D721Med (cell line): ENCODE results near the gene OR2C1.

ENCODE experiments used
- DNase-seq: peaks from one replicate; pipeline ENCODE4 v3.0.0; 2011; ENCODE audit warnings: low spot score; ENCODE audit not compliant: insufficient read length
- FAIRE-seq: peaks from 2 replicates; lab custom pipeline; 2011; peaks lifted over from hg19 to GRCh38; lab: Jason Lieb, UNC
- CTCF ChIP-seq: IDR thresholded peaks from 2 replicates; pipeline ENCODE4 v1.5.1; 2012; ENCODE audit warnings: mild to moderate bottlenecking, control low read depth; ENCODE audit not compliant: insufficient read depth; ENCODE audit errors: missing control alignments

The OR2C1 gene

GRCh38 chr16:3328643-3329042 lies 27.0 kb upstream of the OR2C1 start:
- no peak for TF ChIP-seq CTCF
- DNase-seq = no peak
- no peak for FAIRE-seq

GRCh38 chr16:3346041-3346440 lies 9.6 kb upstream of the OR2C1 start:
- no peak for DNase-seq
- no peak for FAIRE-seq
- TF ChIP-seq CTCF = no peak

- DNase-seq = no peak
- TF ChIP-seq CTCF = no peak
- no peak for FAIRE-seq
Measured at GRCh38 chr16:3347586-3347985, 8.1 kb upstream of the OR2C1 start.

- no peak for TF ChIP-seq CTCF
- no peak for DNase-seq
- FAIRE-seq = no peak
Measured at GRCh38 chr16:3348547-3349167, 7.0 kb upstream of the OR2C1 start.

- DNase-seq (no peak), FAIRE-seq (no peak)
- TF ChIP-seq CTCF = no peak
Measured at GRCh38 chr16:3349175-3349574, 6.5 kb upstream of the OR2C1 start.

GRCh38 chr16:3356118-3356517 lies 429 bp downstream of the OR2C1 start:
- FAIRE-seq = no peak

More at GRCh38 chr16:3356118-3356517, 429 bp downstream of the OR2C1 start:
- no peak for TF ChIP-seq CTCF
- no peak for DNase-seq
